Activated T-cell treated with anti-CD3 and anti-CD28 coated beads, Interleukin-2, amount 50 U/mL, for 72 hours (primary cell): ENCODE measurements around the gene HDAC10. TPM values are rescaled to one million over a fixed set of nuclear protein-coding genes. Genes with fewer than 3 reads are reported as not detected.

Experiments
- ATAC-seq, 2 donors: fragments of 150-1000 bp; cut with Tn5 transposase; replicated peaks in 1 of 2; 2 replicates each; pipeline ENCODE4 v1.10.0; 2021; ENCODE audit warnings: moderate library complexity in 2 of 2, mild to moderate bottlenecking in 1 of 2
- DNase-seq, 2 donors: peaks; one replicate each; pipeline ENCODE4 v3.0.0; 2021 to 2022; ENCODE audit warnings: mixed read lengths in 1 of 2
- H3K27ac Mint-ChIP-seq: one replicate; pipeline ENCODE4 v1.8.0; 2022; ENCODE audit warnings: mild to moderate bottlenecking, moderate library complexity, mixed read lengths
- H3K27me3 Mint-ChIP-seq: one replicate; pipeline ENCODE4 v1.8.0; 2022; ENCODE audit warnings: low read depth, mixed read lengths
- H3K36me3 Mint-ChIP-seq, 2 donors: one replicate each; pipeline ENCODE4 v1.8.0; 2022; ENCODE audit warnings: mixed read lengths in 2 of 2, mild to moderate bottlenecking in 1 of 2; ENCODE audit not compliant: insufficient read depth in 2 of 2
- H3K4me1 Mint-ChIP-seq: one replicate; pipeline ENCODE4 v1.8.0; 2022; ENCODE audit warnings: low read depth, mixed read lengths
- H3K4me3 Mint-ChIP-seq, 2 donors: one replicate each; pipeline ENCODE4 v1.8.0; 2022; ENCODE audit warnings: mild to moderate bottlenecking in 2 of 2, mixed read lengths in 2 of 2, moderate library complexity in 2 of 2
- H3K9me3 Mint-ChIP-seq, 2 donors: one replicate each; pipeline ENCODE4 v1.8.0; 2022; ENCODE audit warnings: mixed read lengths in 2 of 2
- total RNA-seq, 2 donors: library from RNA; stranded (reverse); gene quantifications; one replicate each; pipeline ENCODE4 v1.2.3, GENCODE V29; 2022

Gene HDAC10, protein sequence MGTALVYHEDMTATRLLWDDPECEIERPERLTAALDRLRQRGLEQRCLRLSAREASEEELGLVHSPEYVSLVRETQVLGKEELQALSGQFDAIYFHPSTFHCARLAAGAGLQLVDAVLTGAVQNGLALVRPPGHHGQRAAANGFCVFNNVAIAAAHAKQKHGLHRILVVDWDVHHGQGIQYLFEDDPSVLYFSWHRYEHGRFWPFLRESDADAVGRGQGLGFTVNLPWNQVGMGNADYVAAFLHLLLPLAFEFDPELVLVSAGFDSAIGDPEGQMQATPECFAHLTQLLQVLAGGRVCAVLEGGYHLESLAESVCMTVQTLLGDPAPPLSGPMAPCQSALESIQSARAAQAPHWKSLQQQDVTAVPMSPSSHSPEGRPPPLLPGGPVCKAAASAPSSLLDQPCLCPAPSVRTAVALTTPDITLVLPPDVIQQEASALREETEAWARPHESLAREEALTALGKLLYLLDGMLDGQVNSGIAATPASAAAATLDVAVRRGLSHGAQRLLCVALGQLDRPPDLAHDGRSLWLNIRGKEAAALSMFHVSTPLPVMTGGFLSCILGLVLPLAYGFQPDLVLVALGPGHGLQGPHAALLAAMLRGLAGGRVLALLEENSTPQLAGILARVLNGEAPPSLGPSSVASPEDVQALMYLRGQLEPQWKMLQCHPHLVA
- 10 to 100 TPM; 52.1 to 57.4 TPM for total RNA-seq

DNA sequence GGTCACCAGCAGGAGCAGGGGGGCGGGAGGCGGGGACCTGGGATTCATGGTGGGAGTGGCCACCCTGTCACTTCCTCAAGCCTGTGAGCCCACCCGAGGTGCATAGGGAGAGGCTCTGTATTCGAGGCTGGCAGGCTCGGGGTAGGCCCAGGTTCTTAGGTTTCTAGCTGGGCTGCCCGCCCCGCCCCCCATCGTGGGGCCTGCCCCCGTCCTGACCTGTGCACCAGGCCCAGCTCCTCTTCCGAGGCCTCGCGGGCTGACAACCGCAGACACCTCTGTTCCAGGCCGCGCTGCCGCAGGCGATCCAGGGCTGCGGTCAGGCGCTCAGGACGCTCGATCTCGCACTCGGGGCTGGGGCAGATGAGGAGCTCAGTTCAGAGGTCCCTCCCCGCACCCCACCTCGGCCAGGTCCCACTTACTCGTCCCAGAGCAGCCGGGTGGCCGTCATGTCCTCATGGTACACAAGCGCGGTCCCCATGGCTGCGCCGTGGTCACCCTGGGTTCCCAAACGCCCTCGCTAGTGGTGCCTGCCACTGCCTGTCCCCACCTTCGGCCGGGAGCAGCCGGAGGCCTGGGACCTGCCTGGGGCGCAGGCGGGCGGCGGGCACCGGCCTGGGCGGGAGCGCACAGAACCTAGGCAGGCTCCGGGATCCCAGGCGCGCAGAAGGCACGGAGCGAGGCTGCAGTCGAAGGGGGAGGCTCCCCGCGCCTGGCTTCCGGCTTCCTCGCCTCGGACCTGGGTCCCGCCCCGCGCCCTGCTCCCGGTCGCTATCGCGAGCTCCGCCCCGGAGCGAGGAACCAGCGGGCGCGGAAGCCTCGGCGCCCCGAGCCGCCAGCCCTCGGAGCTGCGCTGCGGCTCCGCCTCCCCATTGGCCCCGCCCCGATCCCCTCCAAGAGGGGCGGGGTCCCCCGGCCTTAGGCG, at the start of gene HDAC10:
Gene HDAC10 (minus strand): TSS at position 711 of the 922 bp plus-strand sequence. CDS start 233 bp downstream, at position 478.
- Mint-ChIP-seq H3K9me3 (no peaks in the 10 kb centered on the region), H3K36me3 (peaks cover 0 to 2% of the 10 kb centered on the region in 2 donors), H3K27me3 (no peaks in the 10 kb centered on the region), H3K4me3 (peak within 1 kb of the TSS; percentile 85 to 87), H3K27ac (no peak within 1 kb of the TSS), H3K4me1 (peaks cover 13% of the 10 kb centered on the region)
- peak; percentile 87 for ATAC-seq
- DNase-seq = peak; percentile 90

DNA sequence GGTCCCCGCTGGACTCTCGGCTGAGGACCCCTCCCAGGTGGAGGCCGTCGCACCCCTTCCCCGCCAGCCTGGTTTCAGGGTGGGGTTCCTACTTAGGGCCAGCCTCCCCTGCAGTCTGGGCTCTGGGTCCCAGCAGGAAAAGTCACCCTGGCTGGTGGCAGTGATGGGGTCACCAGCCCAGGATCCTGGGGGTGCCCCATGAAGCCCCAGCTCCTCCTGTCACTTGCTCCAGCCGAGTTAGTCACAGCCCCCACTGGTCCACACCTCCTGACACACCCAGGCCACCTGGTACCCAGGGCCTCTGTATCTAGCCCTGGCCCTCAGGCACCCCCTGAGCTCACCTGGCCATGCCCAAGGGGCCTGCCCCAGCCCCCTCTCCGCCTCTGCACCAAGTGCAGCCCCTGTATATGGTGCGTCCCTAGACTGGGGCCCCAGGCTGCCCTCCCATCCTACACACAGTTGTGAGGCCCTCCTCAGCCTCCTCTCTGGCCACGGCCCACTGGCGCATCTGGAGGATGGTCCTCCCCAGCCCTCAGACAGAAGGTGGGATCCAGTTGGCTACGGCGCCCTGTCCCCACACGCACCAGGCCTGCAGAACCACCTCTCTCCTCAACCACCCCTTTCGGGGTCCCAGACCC, 49.7 kb upstream of the HDAC10 start:
- DNase-seq (no peak), ATAC-seq (no peak)
- Mint-ChIP-seq H3K27me3 (no peaks in the 10 kb centered on the region), H3K4me1 (peaks cover under 1% of the 10 kb centered on the region), H3K9me3 (no peaks in the 10 kb centered on the region), H3K27ac (no peak overlapping the region), H3K36me3 (no peaks in the 10 kb centered on the region), H3K4me3 (no peak overlapping the region)

DNA sequence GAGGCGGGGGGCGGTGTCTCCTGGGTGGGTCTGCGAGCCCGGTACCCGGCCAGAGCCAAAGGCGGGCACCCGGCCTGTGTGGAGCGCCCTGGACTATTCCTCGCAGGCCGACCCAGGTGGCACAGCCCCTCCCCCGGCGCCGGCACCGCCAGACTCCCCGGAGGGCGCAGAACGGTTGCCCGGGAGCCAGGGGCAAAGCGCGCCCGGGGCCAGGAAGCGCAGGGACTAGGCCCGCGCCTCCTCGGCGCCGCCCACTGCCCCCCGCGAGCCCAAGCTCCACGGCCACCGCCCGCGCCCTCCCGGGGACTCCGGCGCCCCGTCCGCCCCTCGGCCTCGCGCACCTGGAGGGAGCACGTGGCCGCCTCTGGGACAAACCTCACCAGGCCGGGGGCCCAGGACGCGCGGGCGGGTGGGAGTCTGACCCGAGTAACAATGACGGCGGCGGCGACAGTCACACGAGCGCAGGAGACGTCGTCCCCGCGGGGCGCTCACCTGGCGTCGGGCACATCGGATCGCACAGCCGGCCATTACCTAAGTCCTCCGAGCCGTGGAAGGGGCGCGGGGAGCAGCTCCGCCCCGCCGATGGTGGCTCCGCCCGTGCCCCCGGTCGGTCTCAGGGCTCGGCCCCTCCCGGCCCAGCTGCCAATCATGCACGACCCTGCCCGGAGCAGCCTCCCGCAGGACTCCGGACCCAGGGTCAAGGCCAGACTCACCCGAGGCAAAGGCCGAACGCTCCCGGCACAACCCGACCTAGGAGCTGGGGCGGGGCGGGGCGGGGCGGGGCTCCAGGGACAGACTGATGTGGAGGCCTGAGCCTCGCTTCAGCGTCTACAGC, 48.9 kb upstream of the HDAC10 start:
- no peaks in the 10 kb centered on the region for H3K4me1 Mint-ChIP-seq
- no peaks in the 10 kb centered on the region for H3K27me3 Mint-ChIP-seq
- DNase-seq (no peak), ATAC-seq (peak in 1 of 2 donors; percentile 16)
- no peak overlapping the region for H3K27ac Mint-ChIP-seq
- H3K36me3 Mint-ChIP-seq = no peaks in the 10 kb centered on the region
- H3K4me3 Mint-ChIP-seq = no peak overlapping the region
- H3K9me3 Mint-ChIP-seq = no peaks in the 10 kb centered on the region

DNA sequence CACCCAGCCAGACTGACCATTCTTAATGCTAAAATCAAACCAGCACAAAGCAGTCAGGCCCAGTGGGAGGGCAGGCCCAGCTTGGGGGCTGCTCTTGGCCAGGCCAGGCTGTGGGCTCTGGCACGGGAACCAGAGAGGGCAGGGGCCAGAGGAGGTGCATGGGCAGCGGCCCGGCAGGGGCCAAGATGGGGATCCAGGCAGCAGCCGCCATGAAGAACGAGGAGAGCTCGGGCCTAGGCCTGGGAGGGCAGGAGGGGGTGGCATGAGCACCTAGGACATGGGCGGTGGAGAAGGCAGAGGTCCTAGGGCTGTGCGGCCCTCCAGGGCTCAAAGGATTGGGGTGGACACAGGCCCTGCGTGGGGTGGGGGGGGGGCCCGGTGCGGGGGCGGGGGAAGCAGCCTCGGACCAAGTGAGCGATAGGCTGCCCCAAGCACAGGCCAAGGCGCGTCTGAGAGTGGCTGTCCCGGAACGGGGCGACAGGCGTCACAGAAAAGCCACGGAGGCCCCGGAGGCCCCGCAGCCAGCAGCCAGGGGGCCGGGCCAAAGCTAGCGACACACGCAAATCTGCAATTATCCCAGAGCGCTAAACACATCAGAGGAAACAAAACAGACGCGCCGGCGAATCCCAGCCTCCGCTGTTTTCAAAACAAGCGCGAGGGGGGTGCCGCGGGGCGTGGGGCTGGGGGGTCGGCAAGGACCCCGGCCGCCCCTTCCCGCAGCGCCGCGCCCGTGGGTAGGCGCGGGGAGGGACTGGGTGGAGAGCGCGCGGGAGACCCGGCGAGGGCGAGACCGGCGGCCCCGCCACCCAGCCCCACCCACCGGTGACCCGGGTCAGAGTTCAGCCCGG, 48.1 kb upstream of the HDAC10 start:
- Mint-ChIP-seq H3K4me1 (no peaks in the 10 kb centered on the region), H3K27ac (no peak overlapping the region), H3K27me3 (no peaks in the 10 kb centered on the region), H3K36me3 (no peaks in the 10 kb centered on the region), H3K4me3 (peak overlapping the region in 1 of 2 donors; percentile 57), H3K9me3 (no peaks in the 10 kb centered on the region)
- no peak for ATAC-seq
- no peak for DNase-seq

DNA sequence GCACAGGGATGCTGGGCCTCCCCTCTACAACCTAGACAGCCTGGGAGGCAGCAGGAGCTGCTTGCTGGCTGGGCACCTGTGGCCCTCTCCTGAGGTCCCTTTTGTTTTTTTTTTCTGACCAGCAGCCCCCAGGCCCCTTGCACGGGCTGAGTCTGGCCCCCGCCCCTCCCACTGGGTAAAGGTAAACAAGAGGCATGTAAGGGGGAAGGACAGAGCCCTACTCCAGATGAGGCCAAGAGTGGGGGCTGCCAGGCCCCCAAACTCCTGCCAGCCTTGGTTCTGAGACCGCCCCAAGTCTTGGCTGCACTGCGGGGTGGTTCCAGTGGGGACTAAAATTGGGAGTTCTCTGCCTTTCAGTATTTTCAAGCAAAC, 47.2 kb upstream of the HDAC10 start:
- Mint-ChIP-seq H3K4me3 (no peak overlapping the region), H3K27ac (no peak overlapping the region), H3K36me3 (no peaks in the 10 kb centered on the region), H3K9me3 (no peaks in the 10 kb centered on the region), H3K4me1 (no peaks in the 10 kb centered on the region), H3K27me3 (no peaks in the 10 kb centered on the region)
- DNase-seq = no peak
- no peak for ATAC-seq

DNA sequence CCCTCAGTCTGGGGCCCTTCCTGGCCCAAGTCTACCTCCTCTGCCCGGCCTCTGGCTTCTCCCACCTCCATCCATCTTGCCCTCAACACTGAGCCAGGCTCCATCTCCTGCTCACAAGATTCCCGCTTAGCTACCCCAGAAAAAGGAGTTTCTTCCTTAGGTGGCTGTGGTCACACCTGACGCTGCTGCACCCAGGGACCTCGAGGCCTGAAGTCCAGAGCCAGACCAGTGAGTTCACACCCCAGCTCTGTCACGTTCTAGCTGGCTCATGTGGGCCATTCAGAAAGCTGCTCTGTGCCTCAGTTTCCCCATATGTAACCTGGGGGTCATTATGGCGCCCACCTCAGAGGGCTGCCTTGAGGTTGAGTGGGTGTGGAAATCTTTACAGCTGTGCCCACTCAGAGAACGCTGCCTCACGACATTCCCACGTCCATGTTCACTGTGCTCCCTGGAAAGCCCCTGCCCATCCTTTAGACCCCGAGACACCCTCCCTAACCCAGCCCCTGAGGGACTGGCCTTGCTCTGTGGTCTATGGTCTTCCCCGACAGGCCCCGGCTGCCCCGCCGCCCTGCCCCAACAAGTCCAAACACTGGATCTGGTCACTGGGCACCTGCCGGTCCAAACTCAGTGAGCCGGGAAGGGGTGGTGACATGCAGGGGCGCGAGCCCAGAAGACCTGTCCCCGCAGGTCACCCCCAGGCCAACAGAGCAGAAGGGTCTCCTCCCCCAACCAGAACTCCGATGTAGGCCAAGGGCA, 46.6 kb upstream of the HDAC10 start:
- Mint-ChIP-seq H3K27me3 (peaks cover 4% of the 10 kb centered on the region), H3K4me1 (peaks cover 3% of the 10 kb centered on the region), H3K36me3 (no peaks in the 10 kb centered on the region), H3K4me3 (no peak overlapping the region), H3K9me3 (no peaks in the 10 kb centered on the region), H3K27ac (no peak overlapping the region)
- no peak for DNase-seq
- ATAC-seq = no peak

DNA sequence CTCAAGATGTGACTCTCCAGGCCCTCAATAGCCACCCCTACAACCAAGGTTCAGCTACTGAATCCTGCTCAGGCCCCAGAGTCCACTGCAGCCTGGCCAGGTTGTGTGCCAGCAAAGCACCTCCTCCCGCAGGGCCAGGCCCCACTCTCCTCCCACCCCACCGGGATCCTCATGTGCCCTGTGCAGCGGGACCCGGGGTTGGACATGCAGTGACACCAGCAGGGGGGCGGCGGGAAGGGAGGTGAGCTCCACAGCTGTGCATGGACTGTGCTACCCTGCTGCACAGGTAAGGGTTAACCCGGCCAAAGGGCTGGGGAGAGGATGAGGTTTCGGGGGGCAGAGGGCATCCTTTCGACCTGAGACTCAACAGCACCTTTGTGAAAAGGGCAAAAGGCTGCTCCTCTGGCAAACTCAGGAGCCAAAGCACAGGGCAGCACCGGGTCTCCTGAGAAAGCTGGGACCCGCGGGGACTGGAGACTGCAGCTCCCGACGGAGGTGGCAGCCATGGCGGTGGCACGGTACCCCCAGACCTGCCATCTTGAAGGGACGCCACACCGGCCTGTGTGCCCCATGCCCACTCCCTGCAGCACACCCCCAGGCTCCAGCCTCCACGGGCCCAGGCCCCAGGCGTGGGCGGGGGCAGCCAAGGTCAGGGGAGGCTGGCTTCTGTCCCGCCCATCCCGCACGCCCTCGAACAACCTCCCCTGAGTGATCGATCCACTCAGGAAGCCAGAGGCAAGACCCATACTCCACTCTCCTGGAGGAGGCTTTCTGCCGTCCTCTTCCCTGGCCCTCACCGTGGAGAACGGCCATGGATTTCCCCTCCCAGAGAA, 45.8 kb upstream of the HDAC10 start:
- ATAC-seq (no peak), DNase-seq (no peak)
- Mint-ChIP-seq H3K4me1 (peaks cover 8% of the 10 kb centered on the region), H3K27me3 (peaks cover 12% of the 10 kb centered on the region), H3K36me3 (no peaks in the 10 kb centered on the region), H3K27ac (no peak overlapping the region), H3K4me3 (no peak overlapping the region), H3K9me3 (no peaks in the 10 kb centered on the region)

DNA sequence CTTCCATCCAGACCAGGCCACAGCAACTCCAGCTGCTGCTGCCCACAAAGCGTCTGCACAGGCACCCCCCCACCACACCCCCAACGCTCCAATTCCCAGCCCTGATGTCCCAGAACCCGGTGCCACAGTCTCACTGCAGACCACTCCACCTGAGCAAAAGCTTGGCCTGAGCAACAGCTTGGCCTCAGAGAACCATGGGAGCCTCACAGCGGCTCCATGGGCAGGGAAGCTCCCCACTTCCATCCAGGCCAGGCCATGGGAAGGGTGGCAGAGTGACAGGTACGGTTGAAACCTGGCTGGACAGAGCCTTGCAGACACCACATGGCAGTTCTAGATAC, 43.2 kb upstream of the HDAC10 start:
- no peaks in the 10 kb centered on the region for H3K36me3 Mint-ChIP-seq
- no peak overlapping the region for H3K27ac Mint-ChIP-seq
- H3K4me1 Mint-ChIP-seq = peaks cover 8% of the 10 kb centered on the region
- DNase-seq = no peak
- ATAC-seq = no peak
- no peaks in the 10 kb centered on the region for H3K9me3 Mint-ChIP-seq
- peaks cover 22% of the 10 kb centered on the region for H3K27me3 Mint-ChIP-seq
- H3K4me3 Mint-ChIP-seq = peak overlapping the region in 1 of 2 donors; percentile 33

DNA sequence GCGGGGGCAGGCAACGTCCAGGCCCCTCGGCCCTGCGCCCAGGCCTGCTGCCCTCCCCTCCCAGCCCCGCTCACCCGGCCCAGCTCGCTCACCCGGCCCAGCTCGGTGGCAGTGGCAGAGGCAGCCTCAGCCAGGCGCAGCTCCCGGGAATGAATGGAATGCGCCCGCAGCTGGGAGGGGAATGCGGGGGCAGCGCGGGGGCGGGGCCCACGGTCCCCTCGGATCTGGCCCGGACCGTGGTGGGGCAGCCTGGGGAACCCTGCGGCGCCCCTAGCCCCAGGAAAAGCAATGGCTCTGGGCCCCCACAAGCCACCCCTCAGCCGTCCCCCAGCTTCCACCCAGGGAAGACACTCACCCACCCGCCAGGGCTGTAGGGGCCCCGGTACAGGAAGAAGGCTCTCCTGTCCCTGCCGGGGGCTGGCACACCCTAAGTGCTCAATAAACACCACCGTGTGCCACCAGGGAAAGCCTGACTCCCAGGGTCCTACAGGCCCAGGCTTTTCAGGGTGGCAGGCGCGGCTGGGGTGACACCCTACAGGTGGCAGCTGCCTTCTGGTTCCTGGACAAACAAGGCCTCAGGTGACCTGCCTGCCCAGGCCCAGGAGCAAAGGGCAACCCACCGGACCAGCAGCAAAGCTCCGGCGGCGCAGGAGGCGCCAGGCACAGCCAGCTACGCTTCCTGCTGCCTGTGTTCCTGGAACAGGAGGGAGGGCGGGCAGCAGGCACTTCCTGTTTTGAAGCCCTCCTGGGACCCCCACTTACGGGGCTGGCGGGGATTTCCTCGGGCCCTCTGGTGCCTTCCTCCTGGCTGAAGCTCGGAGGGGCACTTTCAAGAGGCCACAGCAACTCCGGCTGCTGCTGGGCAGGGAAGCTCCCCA, 42.6 kb upstream of the HDAC10 start:
- H3K9me3 Mint-ChIP-seq = no peaks in the 10 kb centered on the region
- H3K4me3 Mint-ChIP-seq = peak overlapping the region in 1 of 2 donors; percentile 33
- no peak overlapping the region for H3K27ac Mint-ChIP-seq
- peaks cover 8% of the 10 kb centered on the region for H3K4me1 Mint-ChIP-seq
- H3K36me3 Mint-ChIP-seq = no peaks in the 10 kb centered on the region
- peaks cover 22% of the 10 kb centered on the region for H3K27me3 Mint-ChIP-seq
- ATAC-seq = peak; percentile 38 to 42
- DNase-seq = no peak
